ENCODE data around the gene VAV2.
"Not testable (repeated sequence)": the region's sequence is repeated elsewhere in the genome, so short reads cannot be mapped to it uniquely, and the experiment has no call there.

The VAV2 gene

GRCh38 chr9:133960568-133961129 is 31.5 kb downstream of the VAV2 start:
- Histone ChIP-seq H3K27me3 (peaks cover 54% of the 10 kb centered on the region), H3K27ac (no peak overlapping the region), H3K9me3 (no peaks in the 10 kb centered on the region), H3K4me3 (ENCODE audit: low read depth in 1 of 2, low read length in 1 of 2) (no peak overlapping the region), H3K4me1 (ENCODE audit: control insufficient read depth in 1 of 2, insufficient read depth in 1 of 2, low read depth in 1 of 2, low read length in 1 of 2) (peaks cover 0 to 3% of the 10 kb centered on the region in 2 experiments), H3K36me3 (no peaks in the 10 kb centered on the region)
- TF ChIP-seq CTCF (IDR thresholded peaks at IDR 0.05), result no peak

GRCh38 chr9:133959966-133960567 is 32.1 kb downstream of the VAV2 start:
- no peak for TF ChIP-seq CTCF (IDR thresholded peaks at IDR 0.05)
- Histone ChIP-seq H3K27ac (no peak overlapping the region), H3K4me1 (ENCODE audit: control insufficient read depth in 1 of 2, insufficient read depth in 1 of 2, low read depth in 1 of 2, low read length in 1 of 2) (peaks cover 0 to 3% of the 10 kb centered on the region in 2 experiments), H3K9me3 (no peaks in the 10 kb centered on the region), H3K4me3 (ENCODE audit: low read depth in 1 of 2, low read length in 1 of 2) (no peak overlapping the region), H3K36me3 (no peaks in the 10 kb centered on the region), H3K27me3 (peaks cover 56% of the 10 kb centered on the region)

- H3K9me3 ChIP-seq, result no peaks in the 10 kb centered on the region
- H3K27me3 ChIP-seq, result peaks cover 65% of the 10 kb centered on the region
- no peak overlapping the region for H3K27ac ChIP-seq
- no peak overlapping the region for H3K4me3 ChIP-seq (ENCODE audit: low read depth in 1 of 2, low read length in 1 of 2)
- TF ChIP-seq CTCF (IDR thresholded peaks at IDR 0.05), result no peak
- H3K4me1 ChIP-seq (ENCODE audit: control insufficient read depth in 1 of 2, insufficient read depth in 1 of 2, low read depth in 1 of 2, low read length in 1 of 2), result peaks cover 0 to 3% of the 10 kb centered on the region in 2 experiments
- no peaks in the 10 kb centered on the region for H3K36me3 ChIP-seq
These were observed 33.0 kb downstream of the VAV2 start for GRCh38 chr9:133959171-133959570.

- Histone ChIP-seq H3K36me3 (no peaks in the 10 kb centered on the region), H3K27ac (no peak overlapping the region), H3K9me3 (no peaks in the 10 kb centered on the region), H3K4me1 (ENCODE audit: control insufficient read depth in 1 of 2, insufficient read depth in 1 of 2, low read depth in 1 of 2, low read length in 1 of 2) (peaks cover 0 to 3% of the 10 kb centered on the region in 2 experiments), H3K27me3 (peaks cover 65% of the 10 kb centered on the region), H3K4me3 (ENCODE audit: low read depth in 1 of 2, low read length in 1 of 2) (no peak overlapping the region)
- TF ChIP-seq CTCF (IDR thresholded peaks at IDR 0.05), result no peak
These were observed 33.4 kb downstream of the VAV2 start for GRCh38 chr9:133958756-133959155.

GRCh38 chr9:133957772-133958171 is 34.4 kb downstream of the VAV2 start:
- peaks cover 65% of the 10 kb centered on the region for H3K27me3 ChIP-seq
- H3K27ac ChIP-seq; H3K36me3 ChIP-seq; H3K9me3 ChIP-seq; H3K4me3 ChIP-seq (ENCODE audit: low read depth in 1 of 2, low read length in 1 of 2); H3K4me1 ChIP-seq (ENCODE audit: control insufficient read depth in 1 of 2, insufficient read depth in 1 of 2, low read depth in 1 of 2, low read length in 1 of 2): not testable (repeated sequence)

- no peak for TF ChIP-seq CTCF (IDR thresholded peaks at IDR 0.05)
- peaks cover 65% of the 10 kb centered on the region for H3K27me3 ChIP-seq
- H3K4me3 ChIP-seq (ENCODE audit: low read depth in 1 of 2, low read length in 1 of 2), result no peak overlapping the region
- no peak overlapping the region for H3K27ac ChIP-seq
- H3K36me3 ChIP-seq, result no peaks in the 10 kb centered on the region
- H3K4me1 ChIP-seq (ENCODE audit: control insufficient read depth in 1 of 2, insufficient read depth in 1 of 2, low read depth in 1 of 2, low read length in 1 of 2), result peaks cover 0 to 3% of the 10 kb centered on the region in 2 experiments
- H3K9me3 ChIP-seq, result no peaks in the 10 kb centered on the region
These were observed 34.8 kb downstream of the VAV2 start for GRCh38 chr9:133957328-133957727.
